DMS114 treated with DMSO at 0.1 percent for 48 hours (cell line): ENCODE results near the gene TERB1.

Experiments used
- DNase-seq: peaks from one replicate; lab custom pipeline; 2025; ENCODE audit not compliant: unreplicated experiment; lab: John Stamatoyannopoulos, UW

Gene TERB1

GRCh38 chr16:66706506-66706880 is 94.9 kb downstream of the TERB1 start:
- DNase-seq, result no peak

GRCh38 chr16:66705790-66706505 is 95.4 kb downstream of the TERB1 start:
- no peak for DNase-seq
